DMS 273 treated with DMSO at 0.1 percent for 48 hours (cell line): ENCODE results near the gene DPH5.
"Not testable (repeated sequence)": the region's sequence is repeated elsewhere in the genome, so short reads cannot be mapped to it uniquely, and the experiment has no call there.

Source experiments
- DNase-seq: peaks from one replicate; lab custom pipeline; 2025; lab: John Stamatoyannopoulos, UW

The DPH5 gene

DNA sequence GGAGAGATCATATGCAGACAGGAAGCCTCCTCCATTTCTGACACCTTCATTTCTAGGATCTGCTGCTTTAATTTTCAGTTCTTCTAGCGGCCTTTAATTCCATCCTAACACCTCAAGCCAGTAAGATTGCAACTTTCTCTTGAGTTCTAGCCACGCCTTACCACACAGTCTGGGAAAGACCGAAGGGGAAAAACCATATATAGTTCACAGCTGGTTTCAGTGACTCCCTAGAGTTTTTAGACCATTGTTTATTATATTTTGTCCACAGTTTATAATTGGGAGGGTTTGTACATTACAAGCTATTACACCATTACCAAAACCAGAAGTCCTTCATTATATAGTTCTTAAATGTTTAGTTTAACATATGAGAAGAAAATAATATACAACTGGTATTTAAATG lies 37.5 kb downstream of the DPH5 start:
- no peak for DNase-seq

DNA sequence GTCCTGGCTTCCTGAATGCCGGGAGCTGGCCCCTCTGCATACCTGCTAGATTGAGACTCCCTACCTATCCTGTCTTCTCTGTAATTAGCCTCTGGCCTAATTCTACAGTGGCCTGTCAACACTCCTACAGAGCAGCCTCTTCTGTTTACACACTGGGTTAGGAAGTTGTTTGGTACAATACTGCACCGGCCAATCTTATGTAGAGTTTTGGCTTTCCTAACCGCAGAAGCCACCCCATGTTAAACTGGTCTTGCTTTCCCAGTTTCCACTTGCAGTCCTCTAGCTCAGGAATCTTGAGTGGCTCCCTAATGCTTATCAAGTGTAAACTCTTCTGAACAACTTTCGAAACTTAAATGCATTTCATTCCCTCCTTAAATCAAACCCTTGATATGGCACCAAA lies 42.8 kb downstream of the DPH5 start:
- no peak for DNase-seq

- DNase-seq, result no peak
Observed at GRCh38 chr1:100979631-100980030, 46.0 kb downstream of the DPH5 start.

- no peak for DNase-seq
Observed at GRCh38 chr1:100976936-100977335, 48.6 kb downstream of the DPH5 start.

DNA sequence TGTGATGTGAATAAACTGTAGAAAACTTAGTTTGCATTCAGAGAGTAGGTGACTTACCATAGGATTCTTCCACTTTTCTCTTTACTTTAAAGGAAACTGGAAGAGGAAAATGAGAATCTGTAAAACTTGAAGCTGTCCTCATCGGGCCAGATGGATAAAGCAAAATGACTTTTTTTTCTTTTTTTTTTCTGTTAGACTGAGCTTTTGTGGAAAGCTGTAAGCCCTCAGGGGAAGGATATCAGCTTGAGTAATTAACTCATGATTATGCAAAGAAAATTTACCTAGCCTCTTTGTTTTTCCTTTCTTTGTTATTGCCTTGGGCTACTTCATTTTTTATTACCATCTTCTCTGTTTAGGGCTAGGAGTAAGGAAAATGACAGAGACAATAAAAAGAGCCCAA lies 53.4 kb downstream of the DPH5 start:
- DNase-seq, result no peak

GRCh38 chr1:100971021-100971420 lies 54.6 kb downstream of the DPH5 start:
- no peak for DNase-seq

DNA sequence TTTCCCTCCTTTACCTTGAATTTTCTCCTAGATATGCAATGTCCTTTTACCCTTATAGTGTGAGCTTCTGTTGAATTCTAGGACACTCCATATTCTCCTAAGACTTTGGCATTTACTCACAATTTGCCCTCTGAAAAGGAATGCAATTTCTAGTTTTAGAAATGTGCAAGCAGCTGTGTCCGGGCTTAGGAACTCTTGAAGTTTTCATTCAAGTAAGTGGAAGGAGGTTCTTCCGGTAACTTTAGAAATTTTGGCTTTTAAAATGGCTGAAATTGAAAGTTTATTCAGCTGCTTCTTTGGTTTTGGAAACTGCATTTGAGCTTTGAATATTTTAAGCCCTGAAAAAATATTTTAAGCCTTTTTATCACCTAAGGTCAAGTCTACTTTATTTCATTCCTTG lies 56.3 kb downstream of the DPH5 start:
- no peak for DNase-seq

- no peak for DNase-seq
Observed at GRCh38 chr1:100968621-100969020, 57.0 kb downstream of the DPH5 start.

- no peak for DNase-seq
Observed at GRCh38 chr1:100960098-100960497, 65.5 kb downstream of the DPH5 start.

GRCh38 chr1:100959502-100960060 lies 66.0 kb downstream of the DPH5 start:
- no peak for DNase-seq

- no peak for DNase-seq
Observed at GRCh38 chr1:100955322-100955721, 70.3 kb downstream of the DPH5 start.

DNA sequence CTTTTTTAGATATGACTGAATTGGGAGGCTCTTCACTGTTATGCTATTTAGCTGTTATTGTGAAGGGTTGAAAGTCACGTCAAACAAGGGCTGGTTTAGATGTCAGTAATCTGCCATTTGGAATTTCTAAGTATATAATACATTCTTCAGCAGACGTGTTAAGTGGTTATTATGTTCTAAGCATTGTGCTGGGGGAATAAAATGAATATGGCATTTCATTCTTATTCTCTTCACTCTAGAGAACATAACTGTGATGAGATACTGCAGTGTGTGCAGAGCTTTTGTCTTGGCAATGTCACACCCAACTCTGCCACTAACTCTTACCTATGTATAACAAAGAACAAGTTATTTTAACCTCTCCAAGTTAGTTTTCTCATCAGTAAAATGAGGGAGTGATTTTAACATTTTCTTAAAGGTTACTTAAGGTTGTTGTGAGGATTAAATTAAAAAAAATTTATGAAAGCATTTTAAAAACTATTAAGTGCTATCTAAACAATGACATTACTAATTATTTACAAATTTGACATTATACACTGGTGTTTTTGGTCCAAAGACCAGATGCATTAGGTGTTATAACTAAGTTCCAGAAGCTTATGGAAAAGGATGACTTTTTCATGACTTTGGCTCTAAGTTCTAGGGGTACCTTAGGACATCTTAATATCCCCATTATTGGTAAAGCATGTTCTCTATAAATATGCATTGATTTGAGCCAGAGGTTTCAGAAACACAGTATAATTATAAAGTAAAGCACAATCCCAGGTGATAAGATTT lies 71.4 kb downstream of the DPH5 start:
- no peak for DNase-seq

DNA sequence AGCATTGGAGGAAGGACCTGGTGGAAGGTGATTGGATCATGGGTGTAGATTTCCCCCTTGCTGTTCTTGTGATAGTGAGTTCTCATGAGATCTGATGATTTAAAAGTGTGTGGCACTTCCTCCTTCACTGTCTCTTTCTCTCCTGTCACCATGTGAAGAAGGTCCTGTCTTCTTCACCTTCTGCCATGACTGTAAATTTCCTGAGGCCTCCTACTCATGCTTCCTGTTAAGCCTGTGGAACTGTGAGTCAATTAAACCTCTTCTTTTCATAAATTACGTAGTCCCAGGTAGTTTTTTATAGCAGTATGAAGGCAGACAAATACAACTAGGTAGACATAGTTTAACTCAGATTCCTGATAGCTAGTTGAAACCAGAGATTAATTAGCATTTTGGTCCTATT lies 72.6 kb downstream of the DPH5 start:
- DNase-seq, result not testable (repeated sequence)

- no peak for DNase-seq
Observed at GRCh38 chr1:100952104-100952745, 73.4 kb downstream of the DPH5 start.

DNA sequence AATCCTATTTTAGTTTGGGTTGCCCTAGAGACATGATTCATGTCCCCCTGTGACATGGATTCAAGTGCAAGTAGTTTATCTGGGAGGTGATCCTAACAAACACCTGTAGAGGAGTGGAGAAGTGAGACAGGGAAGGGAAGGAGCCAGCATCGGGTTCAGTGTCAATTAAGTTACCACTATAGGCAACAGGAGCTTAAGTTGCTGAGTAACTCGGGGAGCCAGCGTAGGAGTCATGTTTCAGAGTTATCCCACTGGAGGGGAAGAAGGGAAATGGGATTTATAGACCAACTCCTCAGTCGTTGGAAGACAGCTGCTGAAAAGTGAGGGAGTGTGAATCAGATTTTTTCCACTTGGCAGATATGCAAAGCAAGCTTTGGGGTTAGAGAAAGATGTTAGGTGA lies 74.8 kb downstream of the DPH5 start:
- DNase-seq, result no peak

DNA sequence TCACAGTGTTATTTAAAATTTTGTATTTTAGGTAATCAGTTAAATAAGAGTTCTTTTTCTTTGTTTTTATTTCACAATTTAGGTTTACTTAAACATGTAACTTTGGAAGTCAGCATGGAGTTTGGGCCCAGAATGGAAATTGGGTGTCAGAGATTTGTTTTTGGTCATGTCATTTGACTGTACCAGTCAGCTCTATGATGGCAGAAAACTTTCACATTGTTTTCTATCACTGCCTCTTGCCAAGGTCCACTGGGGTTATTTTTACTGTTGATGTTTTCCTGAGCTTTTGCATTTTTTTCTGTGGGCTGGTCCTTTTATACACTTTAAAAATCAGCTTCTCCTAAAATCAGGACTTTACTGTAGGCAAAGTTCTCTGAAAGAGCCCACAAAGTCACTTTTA lies 75.2 kb downstream of the DPH5 start:
- no peak for DNase-seq

DNA sequence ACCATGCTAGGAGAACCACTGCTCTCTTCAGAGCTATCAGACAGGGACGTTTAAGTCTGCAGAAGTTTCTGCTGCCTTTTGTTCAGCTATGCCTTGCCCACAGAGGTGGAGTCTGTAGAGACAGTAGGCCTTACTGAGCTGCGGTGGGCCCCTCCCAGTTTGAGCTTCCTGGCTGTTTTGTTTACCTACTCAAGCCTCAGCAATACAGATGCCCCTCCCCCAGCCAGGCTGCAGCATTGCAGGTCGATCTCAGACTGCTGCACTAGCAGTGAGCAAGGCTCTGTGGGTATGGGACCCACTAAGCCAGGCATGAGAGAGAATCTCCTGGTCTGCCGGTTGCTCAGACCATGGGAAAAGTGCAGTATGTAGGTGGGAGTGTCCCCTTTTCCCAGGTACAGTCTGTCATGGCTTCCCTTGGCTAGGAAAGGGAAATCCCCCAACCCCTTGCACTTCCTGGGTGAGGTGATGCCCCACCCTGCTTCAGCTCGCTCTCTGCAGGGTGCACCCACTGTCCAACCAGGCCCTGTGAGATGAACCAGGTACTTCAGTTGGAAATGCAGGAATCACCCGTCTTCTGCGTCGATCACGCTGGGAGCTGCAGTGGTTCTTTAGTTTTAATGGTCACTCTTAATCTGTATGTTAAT lies 75.9 kb downstream of the DPH5 start:
- DNase-seq, result not testable (repeated sequence)

GRCh38 chr1:100948721-100949405 lies 76.7 kb downstream of the DPH5 start:
- DNase-seq, result not testable (repeated sequence)

GRCh38 chr1:100947816-100948215 lies 77.8 kb downstream of the DPH5 start:
- DNase-seq, result not testable (repeated sequence)

- not testable (repeated sequence) for DNase-seq
Observed at GRCh38 chr1:100946064-100946463, 79.5 kb downstream of the DPH5 start.

- no peak for DNase-seq
Observed at GRCh38 chr1:100943533-100943932, 82.1 kb downstream of the DPH5 start.

GRCh38 chr1:100942304-100943046 lies 83.1 kb downstream of the DPH5 start:
- DNase-seq, result no peak
